Esophagus squamous epithelium (tissue), 5 donors: Measurements from ENCODE around the gene SNX24. TPM values are rescaled to one million over a fixed set of nuclear protein-coding genes. Genes with fewer than 3 reads are reported as not detected.

ENCODE experiments used
- DNase-seq: peaks from one replicate; lab custom pipeline; 2025; lab: John Stamatoyannopoulos, UW
- H3K27ac ChIP-seq, 4 donors: fragments of 200-600 bp; sonication (generic); one replicate each; pipeline ENCODE4 v1.5.1; 2016 to 2019; ENCODE audit warnings: mild to moderate bottlenecking in 1 of 4
- H3K27me3 ChIP-seq, 4 donors: fragments of 200-600 bp; sonication (generic); 1 replicate in 3 of 4; 2 replicates in 1 of 4; pipeline versions ENCODE4 v1.5.1 to v1.6.0; 2017 to 2021; ENCODE audit warnings: antibody characterized with exemption in 1 of 4
- H3K36me3 ChIP-seq, 3 donors: fragments of 200-600 bp; sonication (generic); one replicate each; pipeline ENCODE4 v1.5.1; 2016 to 2019
- H3K4me1 ChIP-seq, 3 donors: fragments of 200-600 bp; sonication (generic); one replicate each; pipeline ENCODE4 v1.5.1; 2017 to 2019
- H3K4me3 ChIP-seq, 4 donors: fragments of 200-600 bp; sonication (generic); 1 replicate in 3 of 4; 2 replicates in 1 of 4; pipeline ENCODE4 v1.5.1; 2016 to 2019; ENCODE audit warnings: mild to moderate bottlenecking in 2 of 4, moderate library complexity in 1 of 4
- H3K9me3 ChIP-seq, 3 donors: fragments of 200-600 bp; sonication (generic); one replicate each; pipeline ENCODE4 v1.5.1; 2016 to 2019
- POLR2A ChIP-seq, 4 donors: fragments of 450-650 bp; IDR thresholded peaks; one replicate each; pipeline ENCODE4 v1.6.1; 2017; ENCODE audit warnings: antibody characterized with exemption in 4 of 4, mild to moderate bottlenecking in 4 of 4, moderate library complexity in 3 of 4
- WGBS, 2 donors: methylation state at CpG; one replicate each; pipeline ENCODE4 v1.1.5; 2018; 5-methylcytosine and 5-hydroxymethylcytosine counted together
- intact Hi-C: fragments of 100-400 bp; cut with DNase I; formaldehyde crosslinking; loops from one replicate; pipeline ENCODE4 v1.15.0; 2022
- total RNA-seq, 4 donors: library from RNA; depleted of rRNA; stranded (reverse); fragments of >200 nt; gene quantifications; one replicate each; pipeline ENCODE4 v1.1.0, GENCODE V29; 2016
- TF ChIP-seq, protein P1 (sequence below), 6 experiments: fragments of 450-650 bp in 4 of 6; fragments of 200-600 bp in 2 of 6; sonication (generic) in 2 of 6; IDR thresholded peaks; one replicate each; pipeline ENCODE4 v1.5.1; 2016 to 2019; ENCODE audit warnings: antibody characterized with exemption in 6 of 6, mild to moderate bottlenecking in 4 of 6, moderate library complexity in 4 of 6
- donor health status: DM: yes; HTN: yes; CAD: no.

Gene SNX24
- total RNA-seq, 4 donors from 2014 or later: 24.4 to 35.3 (median 28.6) TPM

GRCh38 chr5:122985954-122986721 lies 140.7 kb downstream of the SNX24 start:
- no peaks in the 10 kb centered on the region for H3K4me1 ChIP-seq
- 89 to 94% methylated on average over 2 of the region's 2 CpGs for WGBS, 2 donors
- H3K36me3 ChIP-seq: peaks cover 0 to 4% (median 0%) of the 10 kb centered on the region in 3 donors
- H3K27ac ChIP-seq: no peak overlapping the region
- intact Hi-C loops: no loop called here
- no peak for TF ChIP-seq POLR2A (IDR thresholded peaks at IDR 0.05)
- TF ChIP-seq, protein P1, sequence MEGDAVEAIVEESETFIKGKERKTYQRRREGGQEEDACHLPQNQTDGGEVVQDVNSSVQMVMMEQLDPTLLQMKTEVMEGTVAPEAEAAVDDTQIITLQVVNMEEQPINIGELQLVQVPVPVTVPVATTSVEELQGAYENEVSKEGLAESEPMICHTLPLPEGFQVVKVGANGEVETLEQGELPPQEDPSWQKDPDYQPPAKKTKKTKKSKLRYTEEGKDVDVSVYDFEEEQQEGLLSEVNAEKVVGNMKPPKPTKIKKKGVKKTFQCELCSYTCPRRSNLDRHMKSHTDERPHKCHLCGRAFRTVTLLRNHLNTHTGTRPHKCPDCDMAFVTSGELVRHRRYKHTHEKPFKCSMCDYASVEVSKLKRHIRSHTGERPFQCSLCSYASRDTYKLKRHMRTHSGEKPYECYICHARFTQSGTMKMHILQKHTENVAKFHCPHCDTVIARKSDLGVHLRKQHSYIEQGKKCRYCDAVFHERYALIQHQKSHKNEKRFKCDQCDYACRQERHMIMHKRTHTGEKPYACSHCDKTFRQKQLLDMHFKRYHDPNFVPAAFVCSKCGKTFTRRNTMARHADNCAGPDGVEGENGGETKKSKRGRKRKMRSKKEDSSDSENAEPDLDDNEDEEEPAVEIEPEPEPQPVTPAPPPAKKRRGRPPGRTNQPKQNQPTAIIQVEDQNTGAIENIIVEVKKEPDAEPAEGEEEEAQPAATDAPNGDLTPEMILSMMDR (IDR thresholded peaks at IDR 0.05): no peak
- H3K4me3 ChIP-seq: no peak overlapping the region
- no peaks in the 10 kb centered on the region for H3K9me3 ChIP-seq
- no peaks in the 10 kb centered on the region for H3K27me3 ChIP-seq
- DNase-seq: no peak

DNA sequence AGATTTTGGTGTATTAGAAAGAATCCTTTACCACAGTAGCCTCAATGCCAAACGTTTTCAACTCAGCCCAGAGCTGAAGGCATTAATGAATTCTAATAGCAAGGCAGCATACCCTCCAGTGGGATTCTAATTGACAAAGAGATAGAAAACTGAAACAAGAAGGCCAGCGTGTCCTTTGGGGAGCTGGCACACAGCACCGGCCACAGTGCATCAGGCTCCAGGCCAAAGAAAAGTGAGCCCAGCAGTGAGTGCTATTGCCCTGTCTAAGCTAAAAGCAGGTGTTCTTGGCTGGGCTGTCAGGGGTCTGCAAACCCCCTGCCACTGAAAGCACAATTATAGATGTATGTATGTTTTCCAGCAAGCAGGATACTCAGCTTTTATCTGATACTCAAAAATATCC lies 150.7 kb downstream of the SNX24 start:
- TF ChIP-seq, protein P1 (IDR thresholded peaks at IDR 0.05): no peak
- no peak for TF ChIP-seq POLR2A (IDR thresholded peaks at IDR 0.05)
- peaks cover 0 to 19% (median 0%) of the 10 kb centered on the region in 3 donors for H3K36me3 ChIP-seq
- no peaks in the 10 kb centered on the region for H3K27me3 ChIP-seq
- intact Hi-C loops: no loop called here
- WGBS, 2 donors: 83 to 93% methylated on average over 3 of the region's 3 CpGs
- no peak overlapping the region for H3K27ac ChIP-seq
- H3K4me1 ChIP-seq: no peaks in the 10 kb centered on the region
- no peak overlapping the region for H3K4me3 ChIP-seq
- DNase-seq: no peak
- H3K9me3 ChIP-seq: no peaks in the 10 kb centered on the region

GRCh38 chr5:122997294-122997693 lies 151.9 kb downstream of the SNX24 start:
- no peaks in the 10 kb centered on the region for H3K9me3 ChIP-seq
- H3K4me3 ChIP-seq: no peak overlapping the region
- intact Hi-C loops: no loop called here
- TF ChIP-seq, protein P1 (IDR thresholded peaks at IDR 0.05): no peak
- TF ChIP-seq POLR2A (IDR thresholded peaks at IDR 0.05): no peak
- no peaks in the 10 kb centered on the region for H3K4me1 ChIP-seq
- H3K27me3 ChIP-seq: no peaks in the 10 kb centered on the region
- no peak for DNase-seq
- WGBS, 2 donors: 55 to 66% methylated on average over 7 of the region's 7 CpGs
- H3K36me3 ChIP-seq: peaks cover 0 to 31% (median 0%) of the 10 kb centered on the region in 3 donors
- H3K27ac ChIP-seq: no peak overlapping the region

DNA sequence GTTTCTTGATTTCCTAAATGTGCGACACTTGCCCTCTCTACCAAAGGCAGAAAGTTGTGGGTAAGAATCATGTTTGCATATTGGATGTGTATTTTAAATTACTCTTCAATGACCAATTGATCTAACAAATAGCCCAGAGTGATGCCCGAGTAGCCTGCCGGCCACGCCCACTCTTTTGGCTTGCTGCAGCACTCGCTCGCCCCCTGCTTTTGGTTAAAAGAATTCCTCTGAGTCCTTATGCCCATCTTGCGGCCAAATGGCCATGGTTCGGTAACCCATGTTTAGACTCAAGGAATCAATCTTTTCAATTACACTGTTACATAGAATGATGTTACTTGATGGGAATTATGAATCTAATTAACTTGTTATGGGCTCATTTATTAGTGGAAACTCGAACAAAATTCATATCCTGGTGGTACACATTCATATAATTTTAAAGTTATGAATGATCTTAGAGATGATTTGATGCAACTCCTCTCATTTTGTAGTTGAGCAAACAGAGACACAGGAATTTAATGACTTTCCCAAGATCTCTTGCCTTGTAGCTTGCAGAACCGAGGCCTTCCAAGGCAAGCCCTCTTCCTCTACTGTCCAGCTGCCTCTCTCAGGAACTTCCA lies 154.6 kb downstream of the SNX24 start:
- intact Hi-C loops: no loop called here
- DNase-seq: no peak
- WGBS, 2 donors: 73 to 77% methylated on average over 10 of the region's 10 CpGs

More for the DNA sequence above, 154.6 kb downstream of the SNX24 start:
- H3K27ac ChIP-seq: no peak overlapping the region
- peaks cover 0 to 55% (median 0%) of the 10 kb centered on the region in 3 donors for H3K36me3 ChIP-seq
- no peaks in the 10 kb centered on the region for H3K9me3 ChIP-seq
- H3K4me3 ChIP-seq: no peak overlapping the region
- no peaks in the 10 kb centered on the region for H3K4me1 ChIP-seq
- H3K27me3 ChIP-seq: no peaks in the 10 kb centered on the region
- TF ChIP-seq POLR2A (IDR thresholded peaks at IDR 0.05): no peak
- TF ChIP-seq, protein P1 (IDR thresholded peaks at IDR 0.05): peak in 3 of 6 experiments; percentile 17 to 29 (median 21)
